Femur (tissue), 1 donor: ENCODE measurements around the gene UBTD1.
"Not testable (repeated sequence)": the region's sequence is repeated elsewhere in the genome, so short reads cannot be mapped to it uniquely, and the experiment has no call there.

Experiments used
- DNase-seq: peaks from one replicate; pipeline ENCODE4 v3.0.0-alpha.2; 2017

The UBTD1 gene

DNA sequence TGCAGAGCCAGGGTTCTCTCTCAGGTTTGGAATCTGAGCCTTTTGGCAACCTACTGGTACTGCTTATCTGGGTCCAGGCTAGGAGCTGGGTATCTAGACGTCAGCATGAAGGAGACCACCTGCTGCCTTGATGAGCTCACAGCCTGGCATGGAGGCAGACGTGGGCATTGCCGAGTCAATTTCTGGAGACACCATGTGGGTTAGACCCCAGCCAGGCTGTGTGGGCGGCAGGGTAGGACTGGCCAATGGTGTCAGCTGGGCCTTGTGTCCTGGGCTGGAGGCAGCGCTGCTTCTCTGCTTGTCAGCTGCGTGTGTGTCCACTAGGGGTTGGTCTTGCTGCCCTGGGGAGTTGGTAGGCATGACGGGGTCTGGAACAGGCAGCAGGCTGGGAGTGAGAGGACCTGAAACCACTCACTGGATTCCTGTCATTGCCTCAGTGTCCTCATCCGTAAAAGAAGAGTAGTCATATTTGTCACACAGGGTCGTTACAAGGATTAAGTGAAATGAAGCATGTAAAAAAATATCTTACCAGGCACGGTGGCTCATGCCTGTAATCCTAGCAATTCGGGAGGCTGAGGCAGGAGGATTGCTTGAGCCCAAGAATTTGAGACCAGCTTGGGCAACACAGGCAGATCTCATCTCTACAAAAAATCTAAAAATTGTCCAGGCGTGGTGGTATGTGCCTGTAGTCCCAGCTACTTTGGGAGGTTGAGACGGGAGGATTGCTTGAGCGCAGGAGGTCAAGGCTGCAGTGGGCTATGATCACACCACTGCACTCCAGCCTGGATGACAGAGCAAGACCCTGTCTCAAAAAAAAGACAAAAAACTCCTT is 42.2 kb downstream of the UBTD1 start:
- DNase-seq, result no peak

DNA sequence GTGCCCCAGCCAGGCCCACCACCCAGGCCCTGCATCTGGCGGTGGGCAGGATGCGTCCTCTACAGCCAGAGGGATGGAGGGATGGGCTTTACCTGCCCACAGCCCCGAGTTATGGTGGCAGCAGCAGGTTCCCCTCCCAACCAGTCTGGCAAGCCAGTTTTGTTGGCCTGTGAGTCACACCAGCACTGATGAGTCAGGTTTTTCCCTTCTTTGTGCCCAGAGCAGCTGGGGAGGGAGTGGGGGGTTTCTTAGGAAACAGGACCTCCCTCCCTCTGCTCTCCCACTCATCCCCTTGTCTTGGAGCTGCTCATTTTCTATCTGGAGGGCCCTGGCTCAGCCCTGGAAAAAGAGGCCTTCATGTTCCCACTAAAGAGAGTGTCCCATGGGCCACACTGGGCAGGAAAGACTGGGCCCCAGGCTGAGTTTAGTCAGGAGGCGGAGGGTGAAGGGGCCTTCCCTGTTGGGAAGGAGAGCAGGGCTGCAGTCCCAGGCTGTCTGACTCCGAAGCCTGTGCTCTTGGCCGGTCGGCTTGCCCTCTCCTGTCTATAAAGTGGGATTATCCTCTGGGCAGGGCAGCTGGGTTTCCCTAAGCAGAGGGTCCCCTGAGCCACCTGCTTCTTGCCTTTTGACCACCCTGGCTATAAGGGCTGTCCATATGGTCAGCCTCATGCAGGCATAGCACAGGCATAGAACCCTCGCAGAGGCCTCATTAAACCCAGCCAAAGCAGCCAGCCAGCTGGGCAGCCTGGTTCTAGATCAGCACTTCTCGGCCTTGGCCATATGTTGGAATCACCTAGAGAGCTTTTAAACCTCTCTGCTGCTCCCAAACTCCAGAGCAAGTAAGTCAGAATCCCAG is 43.7 kb downstream of the UBTD1 start:
- DNase-seq, result peak; percentile 92

DNA sequence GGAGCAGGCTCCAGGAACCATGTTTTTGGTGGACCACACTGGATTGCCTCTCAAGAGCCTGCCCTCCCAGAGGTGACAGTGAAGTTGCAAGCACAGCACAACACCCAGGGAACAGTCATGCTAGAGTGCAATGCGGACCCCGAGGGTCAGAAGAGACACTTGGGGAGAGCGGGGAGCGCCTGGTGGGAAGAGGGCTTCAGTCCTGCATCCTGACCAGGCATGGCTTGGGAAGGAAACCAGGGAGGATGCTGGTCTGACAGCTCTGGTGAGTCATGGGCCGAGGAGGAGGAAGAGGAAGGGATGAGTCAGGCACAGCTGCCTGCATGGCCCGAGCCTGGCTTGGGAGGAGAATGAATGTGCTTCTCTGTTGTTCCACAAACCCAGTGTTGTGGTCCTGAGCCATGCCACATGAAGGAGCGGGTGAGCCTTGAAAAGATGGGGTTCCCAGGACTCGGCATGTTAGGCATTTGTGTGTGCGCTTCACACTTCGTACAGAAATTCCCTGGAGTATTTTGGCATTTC is 44.4 kb downstream of the UBTD1 start:
- DNase-seq, result peak; percentile 83

DNA sequence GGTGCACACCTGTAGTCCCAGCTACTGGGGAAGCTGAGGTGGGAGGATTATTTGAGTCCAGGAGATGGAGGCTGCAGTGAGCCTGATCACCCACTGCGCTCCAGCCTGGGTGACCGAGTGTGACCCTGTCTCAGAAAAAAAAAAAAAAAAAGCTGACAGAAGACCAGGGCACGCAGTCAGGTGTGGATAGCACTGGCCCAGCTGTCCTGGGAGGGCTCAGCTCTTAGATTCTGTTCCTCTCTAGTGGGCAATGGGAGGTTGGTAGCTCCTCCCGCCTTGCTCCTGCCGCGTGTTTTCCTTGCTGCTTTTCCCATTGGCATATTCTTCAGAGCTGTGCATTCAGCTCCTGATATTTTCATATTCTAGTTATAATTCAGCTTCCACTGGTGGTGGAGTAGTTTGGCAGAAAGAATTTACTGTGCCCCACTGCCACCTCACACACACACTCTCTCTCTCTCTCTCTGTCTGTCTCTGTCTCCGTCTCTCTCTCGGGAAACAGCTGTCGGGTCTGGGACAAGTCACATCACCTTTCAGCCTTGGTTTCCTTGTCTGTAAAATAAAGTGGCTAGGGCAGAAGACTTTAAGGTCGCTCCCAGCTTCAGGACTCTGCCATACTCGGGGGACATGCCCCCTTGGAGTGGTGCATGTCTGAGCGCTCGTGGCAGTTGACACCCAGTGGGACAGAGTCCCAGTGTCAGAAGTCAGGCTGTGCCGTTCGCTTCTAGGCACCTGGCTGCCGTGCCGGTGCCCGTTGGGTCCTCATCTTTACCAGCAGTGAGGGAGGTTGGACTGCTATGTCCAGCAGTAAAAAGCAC is 47.9 kb downstream of the UBTD1 start:
- DNase-seq, result no peak

GRCh38 chr10:97547271-97547600 is 48.5 kb downstream of the UBTD1 start:
- no peak for DNase-seq

GRCh38 chr10:97547962-97548361 is 49.2 kb downstream of the UBTD1 start:
- DNase-seq, result peak; percentile 64

DNA sequence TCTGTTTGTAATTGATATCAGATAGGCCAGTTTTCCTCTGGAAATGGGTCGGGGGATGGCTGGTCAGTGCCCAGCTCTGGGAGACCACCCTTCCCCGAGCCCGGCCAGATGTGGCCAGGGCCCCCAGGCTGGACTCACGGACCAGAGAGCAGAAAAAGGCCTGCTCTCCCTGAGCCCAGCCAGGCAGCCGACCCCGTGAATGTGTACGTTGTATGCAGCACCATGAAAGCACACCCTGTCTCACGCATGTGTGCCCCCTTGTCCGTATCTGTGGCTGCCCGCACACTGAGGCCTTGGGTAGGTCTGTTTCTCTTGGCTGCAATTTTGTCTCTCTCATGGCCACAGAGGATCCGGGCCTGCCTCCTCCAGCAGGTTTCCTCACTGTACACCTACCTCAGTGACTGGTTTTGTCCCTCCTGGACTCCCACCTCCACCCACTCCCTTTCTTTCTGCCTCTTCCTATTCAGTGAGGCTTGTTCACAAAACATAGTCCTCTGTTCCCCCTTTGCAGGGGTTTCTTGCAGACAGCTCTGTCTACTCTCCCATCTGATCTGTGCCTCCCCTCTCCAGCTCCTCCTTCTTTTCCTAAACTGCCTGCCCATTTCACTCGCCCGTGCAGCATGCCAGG is 50.2 kb downstream of the UBTD1 start:
- DNase-seq, result peak; percentile 57

DNA sequence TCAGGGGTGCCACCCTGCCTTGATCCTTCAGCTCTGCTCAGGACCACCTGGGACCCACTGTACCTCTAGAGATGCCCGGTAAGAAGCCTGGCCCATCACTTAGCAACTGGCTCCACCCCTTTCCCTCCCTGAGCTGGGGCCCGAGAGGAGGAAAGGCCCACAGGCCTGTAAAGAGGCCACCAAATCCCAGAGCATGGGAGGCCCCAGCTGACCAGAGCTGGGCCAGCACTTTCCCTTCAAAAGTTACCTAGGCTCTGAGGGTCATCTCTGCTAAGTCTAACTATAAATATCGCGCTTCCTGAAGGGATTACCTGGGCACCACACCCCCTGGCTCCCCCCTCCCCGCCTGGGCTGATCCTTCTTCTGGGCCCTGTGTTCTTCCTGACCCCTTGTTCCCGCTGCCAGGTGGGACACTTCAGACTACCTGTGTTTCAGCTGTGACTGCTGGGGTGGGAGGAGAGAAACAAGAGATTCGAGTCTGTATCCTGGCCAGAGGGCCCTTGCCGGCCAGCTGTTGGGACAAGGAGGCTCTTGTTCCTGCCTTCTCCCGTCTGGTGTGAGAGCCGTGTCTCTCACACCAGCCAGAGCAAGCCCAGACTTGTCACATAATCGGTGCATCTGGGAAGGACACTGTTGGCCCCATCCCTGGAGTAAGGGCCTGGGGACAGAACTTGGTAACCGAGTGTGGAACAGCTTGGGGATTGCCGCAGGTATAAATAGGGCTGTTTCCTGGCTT is 51.0 kb downstream of the UBTD1 start:
- DNase-seq, result peak; percentile 71

GRCh38 chr10:97550336-97551149 is 51.8 kb downstream of the UBTD1 start:
- no peak for DNase-seq

DNA sequence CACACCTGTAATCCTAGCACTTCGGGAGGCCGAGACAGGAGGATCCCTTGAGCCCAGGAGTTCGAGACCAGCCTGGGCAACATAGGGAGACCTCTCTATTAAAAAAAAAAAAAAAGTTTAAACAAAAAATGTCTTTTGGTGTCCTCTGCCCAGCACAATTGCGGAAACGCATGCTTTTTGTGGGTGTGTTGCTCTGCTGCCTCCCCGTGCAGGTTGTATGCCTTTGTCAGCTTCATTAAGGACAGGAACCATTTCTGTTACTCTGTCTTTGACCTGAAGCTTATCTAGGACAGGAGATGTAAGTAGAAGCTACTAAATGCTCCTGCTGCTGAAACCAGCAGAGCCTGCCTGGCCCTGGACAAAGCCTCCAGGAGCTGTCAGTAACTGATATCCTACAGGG is 52.5 kb downstream of the UBTD1 start:
- DNase-seq, result no peak

- DNase-seq, result peak; percentile 77
Observed at GRCh38 chr10:97553575-97554031, 54.9 kb downstream of the UBTD1 start.

DNA sequence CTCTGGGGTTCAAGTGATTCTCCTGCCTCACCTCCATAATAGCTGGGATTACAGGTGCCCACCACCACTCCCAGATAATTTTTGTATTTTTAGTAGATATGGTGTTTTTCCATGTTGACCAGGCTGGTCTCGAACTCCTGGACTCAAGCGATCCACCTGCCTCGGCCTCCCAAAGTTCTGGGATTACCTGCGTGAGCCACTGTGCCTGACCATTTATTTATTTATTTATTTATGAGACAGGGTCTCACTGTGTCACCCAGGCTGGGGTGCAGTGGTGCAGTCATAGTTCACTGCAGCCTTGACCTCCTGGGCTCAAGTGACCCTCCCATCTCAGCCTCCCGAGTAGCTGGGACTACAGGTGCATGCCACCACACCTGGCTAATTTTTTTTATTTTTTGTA is 55.6 kb downstream of the UBTD1 start:
- DNase-seq, result not testable (repeated sequence)

DNA sequence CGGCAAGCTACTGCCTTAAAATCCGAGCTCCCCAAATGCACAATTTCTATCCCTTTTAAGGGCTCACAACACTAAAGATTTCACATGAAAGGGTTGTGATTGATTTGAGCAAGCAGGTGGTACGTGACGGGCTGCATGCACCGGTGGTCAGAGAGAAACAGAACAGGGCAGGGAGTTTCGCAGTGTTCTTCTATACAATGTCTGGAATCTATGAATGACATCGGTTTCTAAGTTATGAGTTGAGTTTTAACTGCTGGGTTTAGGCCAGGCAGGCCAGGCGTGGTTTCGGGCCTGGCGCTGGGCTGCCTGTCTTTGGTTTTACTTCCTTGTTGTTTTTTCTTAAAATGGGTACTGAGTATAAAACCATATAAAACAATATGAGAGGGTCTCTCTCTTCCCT is 56.8 kb downstream of the UBTD1 start:
- not testable (repeated sequence) for DNase-seq

GRCh38 chr10:97560731-97561381 is 62.1 kb downstream of the UBTD1 start:
- DNase-seq, result not testable (repeated sequence)

- not testable (repeated sequence) for DNase-seq
Observed at GRCh38 chr10:97561386-97562077, 62.8 kb downstream of the UBTD1 start.

DNA sequence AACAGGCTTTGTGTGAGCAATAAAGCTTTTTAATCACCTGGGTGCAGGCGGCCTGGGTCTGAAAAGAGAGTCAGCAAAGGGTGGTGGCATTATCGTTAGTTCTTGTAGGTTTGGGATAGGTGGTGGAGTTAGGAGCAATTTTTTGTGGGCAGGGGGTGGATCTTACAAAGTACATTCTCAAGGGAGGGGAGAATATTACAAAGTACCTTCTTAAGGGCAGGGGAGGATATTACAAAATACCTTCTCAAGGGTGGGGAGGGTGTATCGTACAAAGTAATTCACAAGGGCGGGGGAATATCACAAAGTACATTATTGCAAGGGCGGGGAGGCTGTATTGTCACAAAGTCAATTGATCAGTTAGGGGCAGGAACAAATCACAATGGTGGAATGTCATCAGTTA is 63.6 kb downstream of the UBTD1 start:
- not testable (repeated sequence) for DNase-seq

GRCh38 chr10:97563337-97563736 is 64.6 kb downstream of the UBTD1 start:
- DNase-seq, result no peak

GRCh38 chr10:97564776-97565175 is 66.1 kb downstream of the UBTD1 start:
- DNase-seq, result no peak

DNA sequence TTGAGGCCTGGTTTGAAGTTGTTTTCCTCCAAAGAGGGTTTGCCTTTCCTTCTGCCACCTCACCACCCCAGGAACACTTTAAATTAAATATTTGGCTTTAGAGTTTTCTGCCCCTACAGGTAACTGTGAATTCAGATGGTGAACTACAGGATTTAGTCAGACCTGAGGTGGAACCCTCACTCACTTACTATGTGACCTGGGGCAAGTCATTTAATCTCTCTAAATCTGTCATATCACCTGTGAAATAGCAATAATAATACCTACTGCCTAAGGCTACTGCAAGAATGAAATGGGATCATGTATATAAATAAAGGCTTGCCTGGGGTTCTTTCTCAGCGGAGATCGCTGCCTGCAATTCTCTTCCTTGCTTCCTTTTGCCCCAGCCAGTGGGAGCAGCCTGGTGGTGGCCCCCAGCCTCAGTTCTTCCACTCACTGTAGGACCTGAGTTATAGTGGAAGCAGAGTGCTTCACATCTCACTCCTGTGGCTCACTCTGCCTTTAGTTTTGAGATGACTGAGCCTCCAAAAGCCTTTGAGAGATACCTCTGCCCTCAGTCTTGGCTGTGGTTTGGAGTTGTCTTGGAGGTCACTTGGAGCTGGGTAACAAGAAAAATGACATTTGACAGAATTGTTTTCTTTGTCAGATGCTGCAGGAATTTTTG is 67.7 kb downstream of the UBTD1 start:
- no peak for DNase-seq
